ENCODE data around the gene ARHGEF4.

ARHGEF4 gene

GRCh38 chr2:131004446-131005209 lies 167.9 kb downstream of the ARHGEF4 start:
- no peak overlapping the region for H3K9ac ChIP-seq (ENCODE audit: low read length)
- no peaks in the 10 kb centered on the region for H3K9me3 ChIP-seq (ENCODE audit: insufficient read depth, low read depth, low read length)
- H3K27ac ChIP-seq (ENCODE audit: low read depth, low read length) = no peak overlapping the region
- H3K4me1 ChIP-seq (ENCODE audit: control insufficient read depth in 1 of 2, insufficient read depth in 2 of 2, low read length in 2 of 2) = no peaks in the 10 kb centered on the region
- no peak for DNase-seq
- H2BK120ac ChIP-seq (ENCODE audit: insufficient read depth, low read length, poor library complexity) = no peak overlapping the region
- H3K27me3 ChIP-seq (ENCODE audit: insufficient read depth, low read length) = no peaks in the 10 kb centered on the region
- no peak overlapping the region for H2BK12ac ChIP-seq (ENCODE audit: low read length)
- no peaks in the 10 kb centered on the region for H3K79me2 ChIP-seq (ENCODE audit: control insufficient read depth, insufficient read depth, low read length, poor library complexity)
- H3K4ac ChIP-seq (ENCODE audit: low read depth, low read length) = no peak overlapping the region
- no peak overlapping the region for H4K8ac ChIP-seq (ENCODE audit: low read depth, low read length)
- H4K12ac ChIP-seq (ENCODE audit: low read depth, low read length) = no peak overlapping the region
- WGBS (ENCODE audit: extremely low coverage, insufficient coverage, insufficient read length) = no CpG with 5 or more reads among the region's 11 CpGs
- H2BK5ac ChIP-seq (ENCODE audit: low read depth, low read length, poor library complexity) = no peak overlapping the region
- no peaks in the 10 kb centered on the region for H3K36me3 ChIP-seq (ENCODE audit: control insufficient read depth in 1 of 2, insufficient read depth in 2 of 2, low read length in 2 of 2)
- H3K79me1 ChIP-seq (ENCODE audit: low read length) = no peaks in the 10 kb centered on the region
- no peak overlapping the region for H3K18ac ChIP-seq (ENCODE audit: low read length)
- no peak overlapping the region for H3K23ac ChIP-seq (ENCODE audit: low read length)
- H4K91ac ChIP-seq (ENCODE audit: low read depth, low read length) = no peak overlapping the region
- no peak overlapping the region for H3K4me2 ChIP-seq (ENCODE audit: low read length)
- H2AFZ ChIP-seq (ENCODE audit: insufficient read depth, low read length, poor library complexity) = no peak overlapping the region
- H3K14ac ChIP-seq (ENCODE audit: low read length) = no peak overlapping the region
- no peak overlapping the region for H2AK5ac ChIP-seq (ENCODE audit: low read length)
- no peak overlapping the region for H3K4me3 ChIP-seq (ENCODE audit: low read depth, low read length)

DNA sequence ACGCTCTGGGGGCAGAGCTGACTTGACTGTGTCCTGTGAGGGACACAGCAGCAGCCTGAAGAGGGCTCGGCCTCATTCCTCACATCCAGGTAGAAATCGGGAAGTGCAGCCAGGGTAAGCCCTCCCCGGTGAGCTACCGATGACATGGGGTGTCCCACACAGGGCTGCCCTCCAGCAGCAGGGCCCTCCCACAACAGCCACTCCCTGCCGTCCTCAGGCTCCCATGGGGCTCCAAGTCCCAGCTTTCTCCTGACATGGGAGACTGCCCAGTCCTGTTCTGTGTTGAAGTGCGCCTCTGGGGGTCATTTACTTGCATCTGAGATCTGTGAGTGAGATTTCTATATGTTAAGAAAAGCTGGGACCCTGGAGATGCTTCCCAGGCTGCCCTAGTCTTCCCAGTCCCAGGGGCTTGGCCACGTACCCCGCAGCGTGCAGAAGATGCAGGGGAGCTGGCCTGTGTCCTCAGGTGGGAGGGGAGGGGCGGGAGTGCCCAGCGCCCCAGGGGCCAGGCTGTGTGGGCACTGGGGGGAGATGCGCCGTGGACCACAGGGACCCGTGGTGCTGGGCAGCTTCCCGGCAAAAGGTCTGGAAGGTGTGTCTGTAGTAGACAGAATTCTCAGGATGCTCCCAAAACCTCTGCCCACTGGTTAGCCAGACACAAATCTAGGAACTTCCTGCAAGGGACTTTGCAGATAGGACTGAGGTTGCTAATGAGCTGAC lies 168.7 kb downstream of the ARHGEF4 start:
- Histone ChIP-seq H4K8ac (ENCODE audit: low read depth, low read length) (no peak overlapping the region), H4K12ac (ENCODE audit: low read depth, low read length) (no peak overlapping the region), H3K79me2 (ENCODE audit: control insufficient read depth, insufficient read depth, low read length, poor library complexity) (no peaks in the 10 kb centered on the region), H2BK12ac (ENCODE audit: low read length) (no peak overlapping the region), H2BK120ac (ENCODE audit: insufficient read depth, low read length, poor library complexity) (no peak overlapping the region), H3K18ac (ENCODE audit: low read length) (no peak overlapping the region), H3K27me3 (ENCODE audit: insufficient read depth, low read length) (no peaks in the 10 kb centered on the region), H2AFZ (ENCODE audit: insufficient read depth, low read length, poor library complexity) (no peak overlapping the region), H3K79me1 (ENCODE audit: low read length) (no peaks in the 10 kb centered on the region), H3K4me1 (ENCODE audit: control insufficient read depth in 1 of 2, insufficient read depth in 2 of 2, low read length in 2 of 2) (no peaks in the 10 kb centered on the region), H2AK5ac (ENCODE audit: low read length) (no peak overlapping the region), H3K9ac (ENCODE audit: low read length) (no peak overlapping the region), H3K23ac (ENCODE audit: low read length) (no peak overlapping the region), H4K91ac (ENCODE audit: low read depth, low read length) (no peak overlapping the region), H2BK5ac (ENCODE audit: low read depth, low read length, poor library complexity) (no peak overlapping the region), H3K36me3 (ENCODE audit: control insufficient read depth in 1 of 2, insufficient read depth in 2 of 2, low read length in 2 of 2) (no peaks in the 10 kb centered on the region), H3K4me2 (ENCODE audit: low read length) (no peak overlapping the region), H3K14ac (ENCODE audit: low read length) (no peak overlapping the region), H3K4ac (ENCODE audit: low read depth, low read length) (no peak overlapping the region), H3K4me3 (ENCODE audit: low read depth, low read length) (no peak overlapping the region), H3K9me3 (ENCODE audit: insufficient read depth, low read depth, low read length) (no peaks in the 10 kb centered on the region), H3K27ac (ENCODE audit: low read depth, low read length) (no peak overlapping the region)
- WGBS (ENCODE audit: extremely low coverage, insufficient coverage, insufficient read length) = no CpG with 5 or more reads among the region's 16 CpGs
- DNase-seq = no peak

DNA sequence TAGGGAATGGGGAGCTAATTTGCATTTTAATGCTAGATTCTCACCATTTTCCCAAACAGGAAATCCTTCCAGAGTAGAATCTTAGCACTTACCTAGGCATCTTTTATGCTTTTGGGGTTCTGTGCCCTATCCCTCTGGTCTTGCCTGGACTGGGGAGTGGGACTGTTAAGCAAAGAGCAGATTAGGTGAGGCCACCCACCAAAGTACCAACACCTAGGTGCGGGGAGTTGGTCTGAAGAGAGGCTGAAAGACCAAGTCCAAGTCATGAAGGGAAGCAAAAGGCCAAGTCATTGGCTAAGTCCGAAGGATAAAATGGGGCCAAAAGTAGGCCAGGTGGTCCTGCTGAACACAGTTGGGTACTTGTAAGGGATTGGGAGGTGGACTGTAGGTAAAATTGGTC lies 169.8 kb downstream of the ARHGEF4 start:
- Histone ChIP-seq H4K12ac (ENCODE audit: low read depth, low read length) (no peak overlapping the region), H3K27me3 (ENCODE audit: insufficient read depth, low read length) (no peaks in the 10 kb centered on the region), H3K4ac (ENCODE audit: low read depth, low read length) (no peak overlapping the region), H3K23ac (ENCODE audit: low read length) (no peak overlapping the region), H3K9me3 (ENCODE audit: insufficient read depth, low read depth, low read length) (no peaks in the 10 kb centered on the region), H2AK5ac (ENCODE audit: low read length) (no peak overlapping the region), H4K8ac (ENCODE audit: low read depth, low read length) (no peak overlapping the region), H3K4me3 (ENCODE audit: low read depth, low read length) (no peak overlapping the region), H3K14ac (ENCODE audit: low read length) (no peak overlapping the region), H2AFZ (ENCODE audit: insufficient read depth, low read length, poor library complexity) (no peak overlapping the region), H3K18ac (ENCODE audit: low read length) (no peak overlapping the region), H3K9ac (ENCODE audit: low read length) (no peak overlapping the region), H3K79me1 (ENCODE audit: low read length) (no peaks in the 10 kb centered on the region), H2BK120ac (ENCODE audit: insufficient read depth, low read length, poor library complexity) (no peak overlapping the region), H2BK5ac (ENCODE audit: low read depth, low read length, poor library complexity) (no peak overlapping the region), H3K79me2 (ENCODE audit: control insufficient read depth, insufficient read depth, low read length, poor library complexity) (no peaks in the 10 kb centered on the region), H3K4me1 (ENCODE audit: control insufficient read depth in 1 of 2, insufficient read depth in 2 of 2, low read length in 2 of 2) (no peaks in the 10 kb centered on the region), H3K27ac (ENCODE audit: low read depth, low read length) (no peak overlapping the region), H2BK12ac (ENCODE audit: low read length) (no peak overlapping the region), H4K91ac (ENCODE audit: low read depth, low read length) (no peak overlapping the region), H3K36me3 (ENCODE audit: control insufficient read depth in 1 of 2, insufficient read depth in 2 of 2, low read length in 2 of 2) (no peaks in the 10 kb centered on the region), H3K4me2 (ENCODE audit: low read length) (no peak overlapping the region)
- WGBS (ENCODE audit: extremely low coverage, insufficient coverage, insufficient read length) = no CpG with 5 or more reads among the region's 2 CpGs
- DNase-seq = no peak

DNA sequence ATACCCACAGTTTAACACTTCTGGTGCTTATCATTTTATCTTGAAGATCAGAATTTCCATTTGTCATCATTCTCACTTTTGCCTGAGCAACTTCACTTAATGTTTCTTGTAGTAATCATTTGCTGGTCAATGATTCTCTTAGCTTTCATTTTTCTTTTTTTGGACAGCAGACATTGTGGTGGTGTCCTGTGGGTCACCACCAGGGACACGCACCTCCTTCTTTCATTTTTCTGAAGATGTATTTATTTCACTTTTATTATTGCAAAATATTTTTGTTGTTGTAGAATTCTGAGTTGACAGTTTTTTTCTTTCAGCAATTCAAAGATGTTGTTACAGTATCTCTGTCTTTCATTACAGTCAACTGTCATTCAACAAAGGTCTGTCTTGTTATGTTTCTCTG lies 172.3 kb downstream of the ARHGEF4 start:
- H4K91ac ChIP-seq (ENCODE audit: low read depth, low read length) = no peak overlapping the region

More for the DNA sequence above, 172.3 kb downstream of the ARHGEF4 start:
- no peak overlapping the region for H4K8ac ChIP-seq (ENCODE audit: low read depth, low read length)
- H3K4me2 ChIP-seq (ENCODE audit: low read length) = no peak overlapping the region
- no peak overlapping the region for H3K4me3 ChIP-seq (ENCODE audit: low read depth, low read length)
- no peaks in the 10 kb centered on the region for H3K36me3 ChIP-seq (ENCODE audit: control insufficient read depth in 1 of 2, insufficient read depth in 2 of 2, low read length in 2 of 2)
- no peak overlapping the region for H3K9ac ChIP-seq (ENCODE audit: low read length)
- H3K14ac ChIP-seq (ENCODE audit: low read length) = no peak overlapping the region
- H3K27ac ChIP-seq (ENCODE audit: low read depth, low read length) = no peak overlapping the region
- no peaks in the 10 kb centered on the region for H3K4me1 ChIP-seq (ENCODE audit: control insufficient read depth in 1 of 2, insufficient read depth in 2 of 2, low read length in 2 of 2)
- no peak overlapping the region for H2BK12ac ChIP-seq (ENCODE audit: low read length)
- no peak overlapping the region for H3K23ac ChIP-seq (ENCODE audit: low read length)
- H2BK120ac ChIP-seq (ENCODE audit: insufficient read depth, low read length, poor library complexity) = no peak overlapping the region
- H2AFZ ChIP-seq (ENCODE audit: insufficient read depth, low read length, poor library complexity) = no peak overlapping the region
- no peaks in the 10 kb centered on the region for H3K27me3 ChIP-seq (ENCODE audit: insufficient read depth, low read length)
- H3K79me2 ChIP-seq (ENCODE audit: control insufficient read depth, insufficient read depth, low read length, poor library complexity) = no peaks in the 10 kb centered on the region
- no peak overlapping the region for H4K12ac ChIP-seq (ENCODE audit: low read depth, low read length)
- DNase-seq = peak in 1 of 2 donors; percentile 48
- H3K9me3 ChIP-seq (ENCODE audit: insufficient read depth, low read depth, low read length) = no peaks in the 10 kb centered on the region
- no CpG with 5 or more reads among the region's 1 CpG for WGBS (ENCODE audit: extremely low coverage, insufficient coverage, insufficient read length)
- no peaks in the 10 kb centered on the region for H3K79me1 ChIP-seq (ENCODE audit: low read length)
- no peak overlapping the region for H3K4ac ChIP-seq (ENCODE audit: low read depth, low read length)
- H3K18ac ChIP-seq (ENCODE audit: low read length) = no peak overlapping the region
- no peak overlapping the region for H2BK5ac ChIP-seq (ENCODE audit: low read depth, low read length, poor library complexity)
- H2AK5ac ChIP-seq (ENCODE audit: low read length) = no peak overlapping the region
